ENCODE measurements around the gene GLI2.

GLI2 gene

DNA sequence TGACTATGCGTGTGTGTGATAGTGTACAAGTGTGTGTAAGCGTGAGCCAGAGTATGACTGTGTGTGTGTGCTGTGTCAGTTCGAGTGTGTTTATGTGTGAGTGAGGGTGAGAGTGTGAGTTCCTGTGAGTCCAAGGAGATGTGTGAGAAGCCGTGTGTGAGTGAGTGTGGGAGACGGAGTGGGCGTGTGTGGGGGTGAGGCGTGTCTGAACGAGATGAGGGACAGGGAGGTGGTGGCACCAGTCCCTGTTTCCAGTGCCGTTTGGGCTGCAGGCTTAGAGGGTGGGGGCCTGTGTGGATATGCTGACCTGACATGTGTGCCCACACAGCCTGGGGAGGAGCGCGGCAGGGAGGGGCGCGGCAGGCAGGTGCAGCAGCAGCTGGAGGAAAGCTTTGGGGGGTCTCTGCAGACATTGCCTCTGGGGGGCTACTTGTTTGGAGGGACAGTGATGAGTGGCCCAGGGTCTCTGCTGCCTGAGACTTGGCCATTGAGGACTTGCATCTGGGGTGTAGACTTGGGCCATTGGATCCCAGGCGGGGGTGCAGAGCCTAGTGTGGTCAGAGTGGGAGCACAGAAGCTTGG lies 41.6 kb downstream of the GLI2 start:
- Histone ChIP-seq H3K9me2 (replicated peaks; ENCODE audit: low read depth, low read length) (no peaks in the 10 kb centered on the region), H3K4me2 (ENCODE audit: low read depth, low read length, poor library complexity, severe bottlenecking) (no peak overlapping the region), H3K9me3 (ENCODE audit: insufficient read depth, low read depth, low read length) (no peaks in the 10 kb centered on the region), H3F3A (ENCODE audit: low read depth) (no peaks in the 10 kb centered on the region), H3K9ac (ENCODE audit: low read depth, low read length, poor library complexity, severe bottlenecking) (no peak overlapping the region), H3K4me1 (ENCODE audit: insufficient read depth, low read length, poor library complexity, severe bottlenecking) (no peaks in the 10 kb centered on the region), H4K20me1 (ENCODE audit: insufficient read depth, low read length, poor library complexity, severe bottlenecking) (no peaks in the 10 kb centered on the region), H3K4me3 (ENCODE audit: low read length, poor library complexity, severe bottlenecking) (no peak overlapping the region), H3K27me3 (ENCODE audit: insufficient read depth, low read length, poor library complexity, severe bottlenecking) (no peaks in the 10 kb centered on the region), H3K79me2 (ENCODE audit: insufficient read depth, low read length) (no peaks in the 10 kb centered on the region), H2AFZ (ENCODE audit: low read length) (no peak overlapping the region), H3K36me3 (ENCODE audit: insufficient read depth, low read length) (no peaks in the 10 kb centered on the region)
- TF ChIP-seq, protein P1, sequence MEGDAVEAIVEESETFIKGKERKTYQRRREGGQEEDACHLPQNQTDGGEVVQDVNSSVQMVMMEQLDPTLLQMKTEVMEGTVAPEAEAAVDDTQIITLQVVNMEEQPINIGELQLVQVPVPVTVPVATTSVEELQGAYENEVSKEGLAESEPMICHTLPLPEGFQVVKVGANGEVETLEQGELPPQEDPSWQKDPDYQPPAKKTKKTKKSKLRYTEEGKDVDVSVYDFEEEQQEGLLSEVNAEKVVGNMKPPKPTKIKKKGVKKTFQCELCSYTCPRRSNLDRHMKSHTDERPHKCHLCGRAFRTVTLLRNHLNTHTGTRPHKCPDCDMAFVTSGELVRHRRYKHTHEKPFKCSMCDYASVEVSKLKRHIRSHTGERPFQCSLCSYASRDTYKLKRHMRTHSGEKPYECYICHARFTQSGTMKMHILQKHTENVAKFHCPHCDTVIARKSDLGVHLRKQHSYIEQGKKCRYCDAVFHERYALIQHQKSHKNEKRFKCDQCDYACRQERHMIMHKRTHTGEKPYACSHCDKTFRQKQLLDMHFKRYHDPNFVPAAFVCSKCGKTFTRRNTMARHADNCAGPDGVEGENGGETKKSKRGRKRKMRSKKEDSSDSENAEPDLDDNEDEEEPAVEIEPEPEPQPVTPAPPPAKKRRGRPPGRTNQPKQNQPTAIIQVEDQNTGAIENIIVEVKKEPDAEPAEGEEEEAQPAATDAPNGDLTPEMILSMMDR (conservative IDR thresholded peaks at IDR 0.05; ENCODE audit: low read length): no peak
- no peak for TF ChIP-seq EZH2phosphoT487 (IDR thresholded peaks at IDR 0.05; ENCODE audit: borderline replicate concordance)

DNA sequence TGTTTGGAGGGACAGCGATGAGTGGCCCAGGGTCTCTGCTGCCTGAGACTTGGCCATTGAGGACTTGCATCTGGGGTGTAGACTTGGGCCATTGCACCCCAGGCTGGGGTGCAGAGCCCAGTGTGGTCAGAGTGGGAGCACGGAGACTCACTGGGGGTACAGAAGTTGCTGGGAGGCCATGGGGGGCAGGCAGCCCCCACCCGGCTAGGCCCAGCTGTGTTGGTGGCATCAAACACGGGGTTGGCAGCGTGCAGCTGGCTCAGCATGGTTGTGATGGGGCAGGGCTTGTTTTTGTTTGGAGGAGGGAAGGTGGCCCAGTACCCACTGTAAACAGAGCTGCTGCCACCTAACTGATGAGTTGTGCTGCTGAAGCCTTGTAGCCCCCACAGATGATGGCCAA lies 42.1 kb downstream of the GLI2 start:
- no peaks in the 10 kb centered on the region for H3K9me3 ChIP-seq (ENCODE audit: insufficient read depth, low read depth, low read length)
- no peak overlapping the region for H3K4me3 ChIP-seq (ENCODE audit: low read length, poor library complexity, severe bottlenecking)
- peaks cover under 1% of the 10 kb centered on the region for H3K4me1 ChIP-seq (ENCODE audit: insufficient read depth, low read length, poor library complexity, severe bottlenecking)
- H3K79me2 ChIP-seq (ENCODE audit: insufficient read depth, low read length): no peaks in the 10 kb centered on the region
- H2AFZ ChIP-seq (ENCODE audit: low read length): no peak overlapping the region
- H3K36me3 ChIP-seq (ENCODE audit: insufficient read depth, low read length): no peaks in the 10 kb centered on the region
- no peaks in the 10 kb centered on the region for H4K20me1 ChIP-seq (ENCODE audit: insufficient read depth, low read length, poor library complexity, severe bottlenecking)
- H3K27me3 ChIP-seq (ENCODE audit: insufficient read depth, low read length, poor library complexity, severe bottlenecking): no peaks in the 10 kb centered on the region
- no peaks in the 10 kb centered on the region for H3K9me2 ChIP-seq (replicated peaks; ENCODE audit: low read depth, low read length)
- H3K4me2 ChIP-seq (ENCODE audit: low read depth, low read length, poor library complexity, severe bottlenecking): no peak overlapping the region
- no peaks in the 10 kb centered on the region for H3F3A ChIP-seq (ENCODE audit: low read depth)
- no peak overlapping the region for H3K9ac ChIP-seq (ENCODE audit: low read depth, low read length, poor library complexity, severe bottlenecking)
- TF ChIP-seq, protein P1 (conservative IDR thresholded peaks at IDR 0.05; ENCODE audit: low read length): no peak
- TF ChIP-seq EZH2phosphoT487 (IDR thresholded peaks at IDR 0.05; ENCODE audit: borderline replicate concordance): no peak

DNA sequence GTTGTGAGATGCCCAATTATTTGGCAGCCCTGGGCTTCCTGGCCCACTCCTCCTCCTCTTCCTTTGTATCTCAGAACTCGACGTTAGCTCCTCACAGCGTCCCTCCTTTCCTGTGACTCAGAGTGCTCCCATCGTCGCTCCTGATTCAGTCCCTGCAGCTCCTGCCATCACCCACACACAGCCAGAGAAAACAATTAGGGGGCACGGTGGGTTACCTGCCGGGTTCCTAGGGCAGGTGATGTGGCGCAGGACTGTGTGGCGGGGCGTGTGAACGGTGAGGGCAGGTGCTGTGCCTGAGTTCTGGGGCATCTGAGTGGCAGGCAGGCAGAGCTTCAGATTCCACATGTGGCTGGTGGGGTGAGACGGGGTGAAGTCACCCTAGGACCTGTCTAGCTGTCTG lies 42.6 kb downstream of the GLI2 start:
- Histone ChIP-seq H3K27me3 (ENCODE audit: insufficient read depth, low read length, poor library complexity, severe bottlenecking) (no peaks in the 10 kb centered on the region), H3K4me3 (ENCODE audit: low read length, poor library complexity, severe bottlenecking) (no peak overlapping the region), H4K20me1 (ENCODE audit: insufficient read depth, low read length, poor library complexity, severe bottlenecking) (no peaks in the 10 kb centered on the region), H3F3A (ENCODE audit: low read depth) (no peaks in the 10 kb centered on the region), H3K36me3 (ENCODE audit: insufficient read depth, low read length) (no peaks in the 10 kb centered on the region), H2AFZ (ENCODE audit: low read length) (no peak overlapping the region), H3K9ac (ENCODE audit: low read depth, low read length, poor library complexity, severe bottlenecking) (no peak overlapping the region), H3K9me3 (ENCODE audit: insufficient read depth, low read depth, low read length) (no peaks in the 10 kb centered on the region), H3K4me1 (ENCODE audit: insufficient read depth, low read length, poor library complexity, severe bottlenecking) (peaks cover 5% of the 10 kb centered on the region), H3K4me2 (ENCODE audit: low read depth, low read length, poor library complexity, severe bottlenecking) (no peak overlapping the region), H3K79me2 (ENCODE audit: insufficient read depth, low read length) (no peaks in the 10 kb centered on the region), H3K9me2 (replicated peaks; ENCODE audit: low read depth, low read length) (no peaks in the 10 kb centered on the region)
- TF ChIP-seq EZH2phosphoT487 (IDR thresholded peaks at IDR 0.05; ENCODE audit: borderline replicate concordance): no peak
- TF ChIP-seq, protein P1 (conservative IDR thresholded peaks at IDR 0.05; ENCODE audit: low read length): no peak

Measured in Loucy (cell line).